SH-SY5Y (cell line): ENCODE measurements around the gene TMEM14A.

Source experiments
- GATA2 ChIP-seq: IDR thresholded peaks from 2 replicates; pipeline ENCODE4 v1.6.1; 2011; ENCODE audit warnings: mild to moderate bottlenecking, low read depth, low read length
- GATA3 ChIP-seq: IDR thresholded peaks from 2 replicates; pipeline ENCODE4 v1.6.1; 2011; ENCODE audit warnings: low read depth, mild to moderate bottlenecking, low read length, moderate library complexity

DNA sequence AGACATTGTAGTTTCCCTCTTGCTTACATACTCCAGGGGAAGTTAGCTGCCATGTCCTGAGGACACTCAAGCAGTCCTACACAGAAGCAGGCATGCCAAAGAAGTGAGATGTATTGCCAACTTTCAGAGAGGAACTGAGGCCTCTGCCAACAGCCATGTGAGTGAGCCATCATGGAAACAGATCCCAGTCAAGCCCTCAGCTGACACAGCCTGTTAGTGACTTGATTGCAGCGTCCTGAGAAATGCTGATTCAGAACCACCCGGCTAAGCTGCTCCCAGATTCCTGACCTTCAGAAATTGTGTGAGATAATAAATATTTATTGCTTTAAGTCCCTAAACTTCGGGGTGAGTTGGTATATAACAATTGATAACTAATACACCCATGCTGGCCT is 54.2 kb downstream of the TMEM14A start:
- TF ChIP-seq GATA2, result no peak
- TF ChIP-seq GATA3, result no peak
